K562 (cell line): ENCODE data around the gene FGF2. TPM values are rescaled to one million over a fixed set of nuclear protein-coding genes. Genes with fewer than 3 reads are reported as not detected.

Source experiments
- ATF7 ChIP-seq: fragments of 450-650 bp; IDR thresholded peaks from 2 replicates; pipeline ENCODE4 v1.7.1; 2014; ENCODE audit warnings: mild to moderate bottlenecking, moderate library complexity
- ESRRA ChIP-seq: fragments of 450-650 bp; IDR thresholded peaks from 2 replicates; pipeline ENCODE4 v1.6.1; 2014; ENCODE audit warnings: low read depth, mild to moderate bottlenecking, moderate library complexity, borderline replicate concordance
- KLF10 ChIP-seq: fragments of 250-450 bp; sonication (Bioruptor Pico); IDR thresholded peaks from 2 replicates; pipeline ENCODE4 v1.6.1; 2021; ENCODE audit warnings: matching md5 sums
- L3MBTL2 ChIP-seq: fragments of 450-650 bp; IDR thresholded peaks from 2 replicates; pipeline ENCODE4 v1.6.1; 2016; ENCODE audit warnings: mild to moderate bottlenecking, moderate library complexity
- NR2C1 ChIP-seq, 2 experiments: fragments of 450-650 bp; IDR thresholded peaks; 2 replicates each; pipeline ENCODE4 v1.6.1; 2017; ENCODE audit warnings: mild to moderate bottlenecking in 2 of 2, antibody characterized with exemption in 1 of 2, inconsistent platforms in 1 of 2, missing compliant biosample characterization in 1 of 2, missing genetic modification characterization in 1 of 2
- POLR2G ChIP-seq: fragments of 200-400 bp; formaldehyde crosslinking; IDR thresholded peaks from 2 replicates; pipeline ENCODE4 v1.6.1; 2017; ENCODE audit warnings: low read depth, mild to moderate bottlenecking, antibody characterized with exemption, low read length, moderate library complexity
- RBM39 ChIP-seq: fragments of 200-400 bp; formaldehyde crosslinking; optimal IDR thresholded peaks from 2 replicates; pipeline ENCODE3; 2018; ENCODE audit warnings: low read depth, low read length
- RUNX1 ChIP-seq: sonication (generic); IDR thresholded peaks from 2 replicates; pipeline ENCODE4 v1.6.1; 2016; ENCODE audit warnings: antibody characterized with exemption, low read depth
- SMAD4 ChIP-seq: fragments of 250-450 bp; sonication (Bioruptor Pico); conservative IDR thresholded peaks from 2 replicates; pipeline ENCODE4 v1.8.0; 2021; ENCODE audit warnings: inconsistent platforms, mild to moderate bottlenecking, moderate library complexity
- STAT5A ChIP-seq: IDR thresholded peaks from 2 replicates; pipeline ENCODE4 v1.6.1; 2012; ENCODE audit warnings: low read length, inconsistent platforms, borderline replicate concordance
- TFAP4 ChIP-seq: sonication (generic); formaldehyde crosslinking; IDR thresholded peaks from 2 replicates; pipeline ENCODE4 v1.8.0; 2022; ENCODE audit warnings: missing genetic modification reagents, mild to moderate bottlenecking, moderate library complexity, borderline replicate concordance
- ZNF133 ChIP-seq: fragments of 250-450 bp; sonication (Bioruptor Pico); IDR thresholded peaks from 2 replicates; pipeline ENCODE4 v1.4.0; 2020; ENCODE audit warnings: mild to moderate bottlenecking
- polyA plus RNA-seq, 8 experiments: library from polyadenylated mRNA; depleted of rRNA in 4 of 8; stranded (reverse) in 5 of 8; unstranded in 3 of 8; fragments of >200 nt; fragmentation: Nextera tagmentation in 2 of 8; fragmentation: Illumina TruSeq in 1 of 8; extraction: Ambion mirVana in 2 of 8; extraction: Trizol in 1 of 8; gene quantifications; 2 replicates each; pipeline versions ENCODE4 v1.2.1 to v1.2.3, GENCODE V29; 2011 to 2014; ENCODE audit warnings: inconsistent platforms in 1 of 8, missing spikeins in 1 of 8
- total RNA-seq, 7 experiments: library from RNA; depleted of rRNA in 6 of 7; stranded (reverse); fragments of >200 nt in 6 of 7; fragmentation: Illumina TruSeq in 2 of 7; extraction: Trizol in 2 of 7; gene quantifications; 2 replicates each; pipeline versions ENCODE4 v1.2.1 to v1.2.3, GENCODE V29; 2011 to 2021; ENCODE audit warnings: low replicate concordance in 1 of 7
- TF ChIP-seq, protein P1 (sequence below): fragments of 450-650 bp; IDR thresholded peaks from 2 replicates; pipeline ENCODE4 v1.6.1; 2016; ENCODE audit warnings: low read depth
- TF ChIP-seq, protein P2 (sequence below): fragments of 450-650 bp; IDR thresholded peaks from 2 replicates; pipeline ENCODE4 v1.6.1; 2017; ENCODE audit warnings: antibody characterized with exemption, mild to moderate bottlenecking

FGF2 gene
- total and polyA plus RNA-seq, 9 of the 15 experiments (the other 6 are each of a cell fraction or from before 2014, with no cell fraction given), result 2.5 to 19.4 (median 9.2) TPM

- TF ChIP-seq, protein P1, sequence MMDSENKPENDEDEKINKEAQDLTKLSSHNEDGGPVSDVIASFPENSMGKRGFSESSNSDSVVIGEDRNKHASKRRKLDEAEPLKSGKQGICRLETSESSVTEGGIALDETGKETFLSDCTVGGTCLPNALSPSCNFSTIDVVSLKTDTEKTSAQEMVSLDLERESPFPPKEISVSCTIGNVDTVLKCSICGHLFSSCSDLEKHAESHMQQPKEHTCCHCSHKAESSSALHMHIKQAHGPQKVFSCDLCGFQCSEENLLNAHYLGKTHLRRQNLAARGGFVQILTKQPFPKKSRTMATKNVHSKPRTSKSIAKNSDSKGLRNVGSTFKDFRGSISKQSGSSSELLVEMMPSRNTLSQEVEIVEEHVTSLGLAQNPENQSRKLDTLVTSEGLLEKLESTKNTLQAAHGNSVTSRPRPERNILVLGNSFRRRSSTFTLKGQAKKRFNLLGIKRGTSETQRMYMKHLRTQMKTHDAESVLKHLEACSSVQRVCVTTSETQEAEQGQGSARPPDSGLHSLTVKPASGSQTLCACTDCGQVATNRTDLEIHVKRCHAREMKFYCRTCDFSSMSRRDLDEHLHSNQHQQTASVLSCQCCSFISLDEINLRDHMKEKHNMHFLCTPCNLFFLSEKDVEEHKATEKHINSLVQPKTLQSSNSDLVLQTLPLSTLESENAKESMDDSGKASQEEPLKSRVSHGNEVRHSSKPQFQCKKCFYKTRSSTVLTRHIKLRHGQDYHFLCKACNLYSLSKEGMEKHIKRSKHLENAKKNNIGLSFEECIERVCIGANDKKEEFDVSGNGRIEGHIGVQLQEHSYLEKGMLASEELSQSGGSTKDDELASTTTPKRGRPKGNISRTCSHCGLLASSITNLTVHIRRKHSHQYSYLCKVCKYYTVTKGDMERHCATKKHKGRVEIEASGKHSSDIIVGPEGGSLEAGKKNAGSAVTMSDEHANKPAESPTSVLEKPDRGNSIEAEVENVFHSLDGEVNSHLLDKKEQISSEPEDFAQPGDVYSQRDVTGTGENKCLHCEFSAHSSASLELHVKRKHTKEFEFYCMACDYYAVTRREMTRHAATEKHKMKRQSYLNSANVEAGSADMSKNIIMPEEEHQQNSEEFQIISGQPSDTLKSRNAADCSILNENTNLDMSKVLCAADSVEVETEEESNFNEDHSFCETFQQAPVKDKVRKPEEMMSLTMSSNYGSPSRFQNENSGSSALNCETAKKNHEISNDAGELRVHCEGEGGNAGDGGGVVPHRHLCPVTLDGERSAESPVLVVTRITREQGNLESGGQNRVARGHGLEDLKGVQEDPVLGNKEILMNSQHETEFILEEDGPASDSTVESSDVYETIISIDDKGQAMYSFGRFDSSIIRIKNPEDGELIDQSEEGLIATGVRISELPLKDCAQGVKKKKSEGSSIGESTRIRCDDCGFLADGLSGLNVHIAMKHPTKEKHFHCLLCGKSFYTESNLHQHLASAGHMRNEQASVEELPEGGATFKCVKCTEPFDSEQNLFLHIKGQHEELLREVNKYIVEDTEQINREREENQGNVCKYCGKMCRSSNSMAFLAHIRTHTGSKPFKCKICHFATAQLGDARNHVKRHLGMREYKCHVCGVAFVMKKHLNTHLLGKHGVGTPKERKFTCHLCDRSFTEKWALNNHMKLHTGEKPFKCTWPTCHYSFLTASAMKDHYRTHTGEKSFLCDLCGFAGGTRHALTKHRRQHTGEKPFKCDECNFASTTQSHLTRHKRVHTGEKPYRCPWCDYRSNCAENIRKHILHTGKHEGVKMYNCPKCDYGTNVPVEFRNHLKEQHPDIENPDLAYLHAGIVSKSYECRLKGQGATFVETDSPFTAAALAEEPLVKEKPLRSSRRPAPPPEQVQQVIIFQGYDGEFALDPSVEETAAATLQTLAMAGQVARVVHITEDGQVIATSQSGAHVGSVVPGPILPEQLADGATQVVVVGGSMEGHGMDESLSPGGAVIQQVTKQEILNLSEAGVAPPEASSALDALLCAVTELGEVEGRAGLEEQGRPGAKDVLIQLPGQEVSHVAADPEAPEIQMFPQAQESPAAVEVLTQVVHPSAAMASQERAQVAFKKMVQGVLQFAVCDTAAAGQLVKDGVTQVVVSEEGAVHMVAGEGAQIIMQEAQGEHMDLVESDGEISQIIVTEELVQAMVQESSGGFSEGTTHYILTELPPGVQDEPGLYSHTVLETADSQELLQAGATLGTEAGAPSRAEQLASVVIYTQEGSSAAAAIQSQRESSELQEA, result no peak
- peak; percentile 51; the same call in 1 of the 2 replicates for TF ChIP-seq SMAD4 (CRISPR knock-in tag)
- no peak for TF ChIP-seq ZNF133 (CRISPR knock-in tag)
- TF ChIP-seq, protein P2, sequence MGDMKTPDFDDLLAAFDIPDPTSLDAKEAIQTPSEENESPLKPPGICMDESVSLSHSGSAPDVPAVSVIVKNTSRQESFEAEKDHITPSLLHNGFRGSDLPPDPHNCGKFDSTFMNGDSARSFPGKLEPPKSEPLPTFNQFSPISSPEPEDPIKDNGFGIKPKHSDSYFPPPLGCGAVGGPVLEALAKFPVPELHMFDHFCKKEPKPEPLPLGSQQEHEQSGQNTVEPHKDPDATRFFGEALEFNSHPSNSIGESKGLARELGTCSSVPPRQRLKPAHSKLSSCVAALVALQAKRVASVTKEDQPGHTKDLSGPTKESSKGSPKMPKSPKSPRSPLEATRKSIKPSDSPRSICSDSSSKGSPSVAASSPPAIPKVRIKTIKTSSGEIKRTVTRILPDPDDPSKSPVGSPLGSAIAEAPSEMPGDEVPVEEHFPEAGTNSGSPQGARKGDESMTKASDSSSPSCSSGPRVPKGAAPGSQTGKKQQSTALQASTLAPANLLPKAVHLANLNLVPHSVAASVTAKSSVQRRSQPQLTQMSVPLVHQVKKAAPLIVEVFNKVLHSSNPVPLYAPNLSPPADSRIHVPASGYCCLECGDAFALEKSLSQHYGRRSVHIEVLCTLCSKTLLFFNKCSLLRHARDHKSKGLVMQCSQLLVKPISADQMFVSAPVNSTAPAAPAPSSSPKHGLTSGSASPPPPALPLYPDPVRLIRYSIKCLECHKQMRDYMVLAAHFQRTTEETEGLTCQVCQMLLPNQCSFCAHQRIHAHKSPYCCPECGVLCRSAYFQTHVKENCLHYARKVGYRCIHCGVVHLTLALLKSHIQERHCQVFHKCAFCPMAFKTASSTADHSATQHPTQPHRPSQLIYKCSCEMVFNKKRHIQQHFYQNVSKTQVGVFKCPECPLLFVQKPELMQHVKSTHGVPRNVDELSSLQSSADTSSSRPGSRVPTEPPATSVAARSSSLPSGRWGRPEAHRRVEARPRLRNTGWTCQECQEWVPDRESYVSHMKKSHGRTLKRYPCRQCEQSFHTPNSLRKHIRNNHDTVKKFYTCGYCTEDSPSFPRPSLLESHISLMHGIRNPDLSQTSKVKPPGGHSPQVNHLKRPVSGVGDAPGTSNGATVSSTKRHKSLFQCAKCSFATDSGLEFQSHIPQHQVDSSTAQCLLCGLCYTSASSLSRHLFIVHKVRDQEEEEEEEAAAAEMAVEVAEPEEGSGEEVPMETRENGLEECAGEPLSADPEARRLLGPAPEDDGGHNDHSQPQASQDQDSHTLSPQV, result peak; percentile 82
- TF ChIP-seq POLR2G, result no peak
- TF ChIP-seq STAT5A, result peak; percentile 97
- peak; percentile 24; the same call in 1 of the 2 replicates for TF ChIP-seq ATF7
- TF ChIP-seq KLF10 (CRISPR knock-in tag), result no peak
- peak; percentile 25; the same call in 1 of the 2 replicates for TF ChIP-seq TFAP4
- no peak for TF ChIP-seq RBM39
- TF ChIP-seq RUNX1, result no peak
- TF ChIP-seq NR2C1 (IDR thresholded peaks at IDR 0.05), result no peak
- TF ChIP-seq NR2C1 (tag; IDR thresholded peaks at IDR 0.05), result peak; percentile 57; the same call in 1 of the 2 replicates
- peak; percentile 44; the same call in 1 of the 2 replicates for TF ChIP-seq ESRRA
- no peak for TF ChIP-seq L3MBTL2
Observed at GRCh38 chr4:122906859-122907305, 80.3 kb downstream of the FGF2 start (continued).
